ENCODE results near the gene ZNF785.

DNA sequence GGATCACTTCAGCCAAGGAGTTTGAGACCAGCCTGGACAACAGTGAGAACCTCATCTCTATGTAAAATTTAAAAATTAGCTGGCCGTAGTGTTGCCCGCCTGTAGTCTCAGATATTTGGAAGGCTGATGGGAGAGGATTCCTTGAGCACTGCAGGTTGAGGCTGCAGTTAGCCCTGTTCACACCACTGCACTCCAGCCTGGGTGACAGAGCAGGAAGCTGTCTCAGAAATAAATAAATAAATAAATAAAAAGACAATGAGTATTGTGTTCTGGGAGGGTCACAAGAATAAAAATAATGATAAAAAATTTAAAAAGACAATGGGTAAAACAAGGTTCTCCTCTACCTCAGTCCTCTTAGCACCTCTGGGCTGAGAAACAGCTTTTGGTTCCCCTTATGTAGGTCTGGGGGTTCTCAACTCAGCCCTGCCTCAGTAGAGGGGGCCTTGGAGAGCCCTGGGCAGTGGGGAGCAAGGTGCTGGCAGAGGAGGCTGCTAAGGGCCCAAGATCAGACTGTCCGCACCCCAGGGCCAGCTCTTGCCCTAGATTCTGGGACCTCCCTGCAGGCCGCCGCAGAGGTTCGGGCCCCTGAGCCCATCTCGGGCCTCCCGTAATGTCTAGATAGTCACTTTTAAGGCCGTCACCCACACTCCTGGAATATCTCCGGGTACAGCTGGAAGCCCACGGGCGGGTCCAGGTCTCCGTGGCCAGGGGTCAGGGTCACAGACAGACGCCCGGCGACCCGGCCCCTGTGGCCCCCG, 30.8 kb downstream of the ZNF785 start:
- no peak for TF ChIP-seq POLR2A (IDR thresholded peaks at IDR 0.05; ENCODE audit: low read length)
- no peak for TF ChIP-seq GATA1 (IDR thresholded peaks at IDR 0.05; ENCODE audit: low read depth, low read length)
